Measurements from ENCODE around the gene TLCD3A. TPM values are rescaled to one million over a fixed set of nuclear protein-coding genes. Genes with fewer than 3 reads are reported as not detected.
A peak's percentile ranks its signal among the peaks of the same experiment; 100 is the strongest.
"Not testable (repeated sequence)": the region's sequence is repeated elsewhere in the genome, so short reads cannot be mapped to it uniquely, and the experiment has no call there.

Gene TLCD3A
- total RNA-seq, 2 experiments from 2014 or later, result 5.6 to 5.8 TPM

GRCh38 chr17:745406-745805, 13.0 kb downstream of the TLCD3A start:
- ChIA-PET CTCF (interaction anchor here (1.5 kb wide), 1 partner anchor 236 kb away, joined by 3 read pairs; no protein-coding TSS in a partner anchor), POLR2A (no interaction called here)
- no peak for DNase-seq
- H3K36me3 Mint-ChIP-seq (ENCODE audit: low read depth), result peaks cover 66% of the 10 kb centered on the region
- peaks cover 29% of the 10 kb centered on the region for H3K4me1 Mint-ChIP-seq
- no peak overlapping the region for H3K27ac Mint-ChIP-seq
- no peak overlapping the region for H3K4me3 Mint-ChIP-seq
- peaks cover 6% of the 10 kb centered on the region for H3K9me3 Mint-ChIP-seq
- no peaks in the 10 kb centered on the region for H3K27me3 Mint-ChIP-seq

GRCh38 chr17:746181-746580, 13.8 kb downstream of the TLCD3A start:
- H3K9me3 Mint-ChIP-seq, result peaks cover 6% of the 10 kb centered on the region
- no peak overlapping the region for H3K27ac Mint-ChIP-seq
- peaks cover 66% of the 10 kb centered on the region for H3K36me3 Mint-ChIP-seq (ENCODE audit: low read depth)
- H3K27me3 Mint-ChIP-seq, result no peaks in the 10 kb centered on the region
- no peak overlapping the region for H3K4me3 Mint-ChIP-seq
- DNase-seq, result no peak
- ChIA-PET CTCF (interaction anchor here (1.5 kb wide), 1 partner anchor 235 kb away, joined by 3 read pairs; no protein-coding TSS in a partner anchor), POLR2A (no interaction called here)
- H3K4me1 Mint-ChIP-seq, result peaks cover 31% of the 10 kb centered on the region

GRCh38 chr17:746783-747629, 14.6 kb downstream of the TLCD3A start:
- DNase-seq, result no peak
- ChIA-PET POLR2A (no interaction called here), CTCF (interaction anchor here (0.7 to 1.5 kb wide), 2 partner anchors 24 to 234 kb away, joined by 3 read pairs; no protein-coding TSS in a partner anchor)
- H3K9me3 Mint-ChIP-seq, result peaks cover 6% of the 10 kb centered on the region
- H3K4me3 Mint-ChIP-seq, result no peak overlapping the region
- H3K27ac Mint-ChIP-seq, result no peak overlapping the region
- H3K36me3 Mint-ChIP-seq (ENCODE audit: low read depth), result peaks cover 60% of the 10 kb centered on the region
- H3K4me1 Mint-ChIP-seq, result peaks cover 34% of the 10 kb centered on the region
- H3K27me3 Mint-ChIP-seq, result no peaks in the 10 kb centered on the region

- H3K4me3 Mint-ChIP-seq, H3K9me3 Mint-ChIP-seq, H3K27me3 Mint-ChIP-seq, POLR2A ChIA-PET, CTCF ChIA-PET, DNase-seq, H3K27ac Mint-ChIP-seq: not testable (repeated sequence)
- Mint-ChIP-seq H3K36me3 (ENCODE audit: low read depth) (peaks cover 50% of the 10 kb centered on the region), H3K4me1 (peaks cover 39% of the 10 kb centered on the region)
Observed at GRCh38 chr17:748604-749003, 16.2 kb downstream of the TLCD3A start.

GRCh38 chr17:749359-749758, 17.0 kb downstream of the TLCD3A start:
- H3K27me3 Mint-ChIP-seq, POLR2A ChIA-PET, CTCF ChIA-PET, DNase-seq, H3K9me3 Mint-ChIP-seq, H3K4me3 Mint-ChIP-seq, H3K27ac Mint-ChIP-seq: not testable (repeated sequence)
- H3K4me1 Mint-ChIP-seq, result peaks cover 36% of the 10 kb centered on the region
- H3K36me3 Mint-ChIP-seq (ENCODE audit: low read depth), result peaks cover 44% of the 10 kb centered on the region

- Mint-ChIP-seq H3K36me3 (ENCODE audit: low read depth) (peaks cover 43% of the 10 kb centered on the region), H3K27ac (peak overlapping the region; percentile 95), H3K4me1 (peaks cover 35% of the 10 kb centered on the region), H3K27me3 (no peaks in the 10 kb centered on the region), H3K4me3 (peak overlapping the region; percentile 88), H3K9me3 (peaks cover 6% of the 10 kb centered on the region)
- ChIA-PET POLR2A (interaction anchor here (0.6 kb wide), 1 partner anchor 254 kb away, joined by 4 read pairs; no protein-coding TSS in a partner anchor), CTCF (interaction anchor here (1.1 to 2.0 kb wide), 3 partner anchors 10 to 298 kb away, joined by 3 to 11 read pairs (median 5); partner anchors contain the start of gene TIMM22)
- no peak for DNase-seq
Observed at GRCh38 chr17:750431-751037, 18.1 kb downstream of the TLCD3A start.

- CTCF ChIA-PET, result interaction anchor here (1.1 to 2.0 kb wide), 3 partner anchors 11 to 297 kb away, joined by 3 to 11 read pairs (median 5); partner anchors contain the start of gene TIMM22
- no peaks in the 10 kb centered on the region for H3K27me3 Mint-ChIP-seq
- peak; percentile 66 for DNase-seq
- H3K36me3 Mint-ChIP-seq (ENCODE audit: low read depth), result peaks cover 44% of the 10 kb centered on the region
- peaks cover 35% of the 10 kb centered on the region for H3K4me1 Mint-ChIP-seq
- POLR2A ChIA-PET, result interaction anchor here (0.6 kb wide), 1 partner anchor 36 kb away, joined by 3 read pairs; no protein-coding TSS in a partner anchor
- H3K9me3 Mint-ChIP-seq, result peaks cover 6% of the 10 kb centered on the region
- peak overlapping the region; percentile 95 for H3K27ac Mint-ChIP-seq
- H3K4me3 Mint-ChIP-seq, result peak overlapping the region; percentile 88
Observed at GRCh38 chr17:751269-752001, 19.0 kb downstream of the TLCD3A start.

GRCh38 chr17:752002-752619, 19.7 kb downstream of the TLCD3A start, which contains the start of gene GEMIN4:
Gene GEMIN4, minus strand, starts transcription at chr17:752264. Its CDS starts 122 bp downstream, at chr17:752142.
- H3K36me3 Mint-ChIP-seq (ENCODE audit: low read depth), result peaks cover 38% of the 10 kb centered on the region
- ChIA-PET CTCF (interaction anchor here (0.7 to 2.0 kb wide), 9 partner anchors 10 to 340 kb away, joined by 3 to 11 read pairs (median 3); no protein-coding TSS in a partner anchor), POLR2A (interaction anchor here (0.6 kb wide), 1 partner anchor 81 kb away, joined by 5 read pairs; no protein-coding TSS in a partner anchor)
- no peaks in the 10 kb centered on the region for H3K27me3 Mint-ChIP-seq
- H3K27ac Mint-ChIP-seq, result peak within 1 kb of the TSS; percentile 98
- peak; percentile 95 for DNase-seq
- peaks cover 35% of the 10 kb centered on the region for H3K4me1 Mint-ChIP-seq
- peaks cover 6% of the 10 kb centered on the region for H3K9me3 Mint-ChIP-seq
- H3K4me3 Mint-ChIP-seq, result peak within 1 kb of the TSS; percentile 88

GRCh38 chr17:752620-753219, 20.3 kb downstream of the TLCD3A start:
- peaks cover 32% of the 10 kb centered on the region for H3K36me3 Mint-ChIP-seq (ENCODE audit: low read depth)
- H3K27me3 Mint-ChIP-seq, result no peaks in the 10 kb centered on the region
- peak overlapping the region; percentile 88 for H3K4me3 Mint-ChIP-seq
- peaks cover 35% of the 10 kb centered on the region for H3K4me1 Mint-ChIP-seq
- POLR2A ChIA-PET, result interaction anchor here (0.6 kb wide), 1 partner anchor 81 kb away, joined by 5 read pairs; no protein-coding TSS in a partner anchor
- H3K27ac Mint-ChIP-seq, result peak overlapping the region; percentile 98
- CTCF ChIA-PET, result interaction anchor here (0.6 to 1.5 kb wide), 11 partner anchors 9 to 340 kb away, joined by 3 to 6 read pairs (median 3); no protein-coding TSS in a partner anchor
- peaks cover 6% of the 10 kb centered on the region for H3K9me3 Mint-ChIP-seq
- DNase-seq, result no peak

GRCh38 chr17:753418-753817, 21.0 kb downstream of the TLCD3A start:
- Mint-ChIP-seq H3K36me3 (ENCODE audit: low read depth) (peaks cover 25% of the 10 kb centered on the region), H3K9me3 (peaks cover 6% of the 10 kb centered on the region), H3K4me1 (peaks cover 35% of the 10 kb centered on the region), H3K4me3 (peak overlapping the region; percentile 54), H3K27me3 (no peaks in the 10 kb centered on the region), H3K27ac (peak overlapping the region; percentile 79)
- ChIA-PET POLR2A (no interaction called here), CTCF (interaction anchor here (0.6 to 1.5 kb wide), 6 partner anchors 9 to 258 kb away, joined by 3 to 6 read pairs (median 4); no protein-coding TSS in a partner anchor)
- DNase-seq, result no peak

- peaks cover 18% of the 10 kb centered on the region for H3K36me3 Mint-ChIP-seq (ENCODE audit: low read depth)
Observed at GRCh38 chr17:755319-755961, 23.0 kb downstream of the TLCD3A start.

More at GRCh38 chr17:755319-755961, 23.0 kb downstream of the TLCD3A start:
- CTCF ChIA-PET, result interaction anchor here (1.0 to 1.3 kb wide), 5 partner anchors 8 to 23 kb away, joined by 3 to 6 read pairs (median 3); no protein-coding TSS in a partner anchor
- H3K9me3 Mint-ChIP-seq, H3K4me3 Mint-ChIP-seq, POLR2A ChIA-PET, DNase-seq, H3K27me3 Mint-ChIP-seq, H3K27ac Mint-ChIP-seq: not testable (repeated sequence)
- peaks cover 22% of the 10 kb centered on the region for H3K4me1 Mint-ChIP-seq

All from activated CD4-positive, alpha-beta T cell treated with anti-CD3 and anti-CD28 coated beads, Interleukin-2, amount 10 ng/mL, durations not matched to agents 7 days and 5 days (primary cell).